NCI-H345 treated with DMSO at 0.1 percent for 48 hours (cell line): Measurements from ENCODE around the gene ZBTB45.
"Not testable (repeated sequence)": the region's sequence is repeated elsewhere in the genome, so short reads cannot be mapped to it uniquely, and the experiment has no call there.

Source experiments
- DNase-seq: peaks from one replicate; lab custom pipeline; 2025; ENCODE audit not compliant: unreplicated experiment; lab: John Stamatoyannopoulos, UW

Gene ZBTB45

GRCh38 chr19:58476498-58477015 is 43.1 kb downstream of the ZBTB45 start:
- DNase-seq, result no peak

DNA sequence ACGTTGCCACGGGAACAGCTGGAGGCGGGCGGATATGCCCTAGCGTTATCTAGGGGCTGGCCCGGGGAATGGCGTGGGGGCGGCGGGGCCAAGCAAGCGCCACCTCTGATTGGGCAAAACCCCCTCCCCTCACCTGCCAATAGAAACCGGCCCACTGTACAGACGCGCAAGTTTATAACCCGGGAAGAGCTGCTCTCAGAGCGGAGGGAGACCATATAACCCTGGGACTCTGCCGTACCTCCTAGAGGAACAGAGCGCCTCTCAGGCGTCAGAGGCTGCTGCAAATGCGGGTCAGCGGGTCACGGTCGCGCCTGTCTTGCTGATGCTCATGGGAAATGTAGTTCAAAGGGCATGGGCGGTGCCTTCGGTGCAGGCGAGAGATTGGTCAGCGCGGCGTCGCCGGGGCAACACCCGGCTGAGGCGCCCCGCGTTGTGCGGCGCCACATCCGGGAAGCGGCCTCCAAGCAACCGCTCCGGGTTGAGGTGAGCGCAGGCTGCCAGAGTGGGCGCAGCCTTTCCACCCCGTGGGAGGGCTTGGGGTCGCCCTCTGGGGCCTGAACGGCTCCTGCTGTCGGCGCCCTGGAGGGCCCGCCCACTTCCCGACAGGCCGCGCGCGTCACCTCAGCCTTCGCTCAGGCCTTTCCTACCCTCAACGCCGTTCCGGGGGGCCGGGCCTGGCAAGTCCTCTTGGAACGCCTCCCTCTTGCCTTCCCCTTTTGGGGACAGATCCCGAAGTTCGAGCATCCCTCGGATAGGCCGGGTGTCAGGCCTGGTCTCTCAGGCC is 43.7 kb downstream of the ZBTB45 start, which contains the start of gene ZNF446:
ZNF446 (plus strand) TSS at position 639 of the 784 bp plus-strand sequence. CDS start 867 bp downstream, outside the sequence.
- DNase-seq, result peak; percentile 67

GRCh38 chr19:58474997-58475713 is 44.5 kb downstream of the ZBTB45 start:
- no peak for DNase-seq

- DNase-seq, result no peak
These were observed 45.2 kb downstream of the ZBTB45 start for GRCh38 chr19:58474291-58474996.

DNA sequence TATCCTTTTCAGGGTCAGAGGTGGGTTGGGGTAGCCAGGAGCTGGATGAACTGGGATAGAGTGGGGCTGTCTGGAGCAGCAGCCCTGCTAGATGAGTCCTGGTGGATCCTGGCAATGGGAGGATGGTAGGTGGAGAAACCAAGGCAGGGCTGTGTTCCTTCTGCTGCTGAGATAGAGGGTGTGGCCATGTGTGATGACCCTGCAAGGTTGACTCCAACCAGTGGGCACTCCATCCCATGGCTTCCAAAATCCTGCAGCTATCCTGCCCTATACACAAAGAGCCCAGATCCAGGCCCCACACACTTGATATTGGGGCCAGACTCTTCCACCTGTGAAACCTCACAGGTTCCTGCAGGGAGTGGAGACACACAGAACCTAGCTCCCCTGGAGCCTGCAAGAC is 45.8 kb downstream of the ZBTB45 start:
- DNase-seq, result no peak

- DNase-seq, result no peak
These were observed 47.9 kb downstream of the ZBTB45 start for GRCh38 chr19:58471736-58472135.

- DNase-seq, result not testable (repeated sequence)
These were observed 48.6 kb downstream of the ZBTB45 start for GRCh38 chr19:58470837-58471543.

DNA sequence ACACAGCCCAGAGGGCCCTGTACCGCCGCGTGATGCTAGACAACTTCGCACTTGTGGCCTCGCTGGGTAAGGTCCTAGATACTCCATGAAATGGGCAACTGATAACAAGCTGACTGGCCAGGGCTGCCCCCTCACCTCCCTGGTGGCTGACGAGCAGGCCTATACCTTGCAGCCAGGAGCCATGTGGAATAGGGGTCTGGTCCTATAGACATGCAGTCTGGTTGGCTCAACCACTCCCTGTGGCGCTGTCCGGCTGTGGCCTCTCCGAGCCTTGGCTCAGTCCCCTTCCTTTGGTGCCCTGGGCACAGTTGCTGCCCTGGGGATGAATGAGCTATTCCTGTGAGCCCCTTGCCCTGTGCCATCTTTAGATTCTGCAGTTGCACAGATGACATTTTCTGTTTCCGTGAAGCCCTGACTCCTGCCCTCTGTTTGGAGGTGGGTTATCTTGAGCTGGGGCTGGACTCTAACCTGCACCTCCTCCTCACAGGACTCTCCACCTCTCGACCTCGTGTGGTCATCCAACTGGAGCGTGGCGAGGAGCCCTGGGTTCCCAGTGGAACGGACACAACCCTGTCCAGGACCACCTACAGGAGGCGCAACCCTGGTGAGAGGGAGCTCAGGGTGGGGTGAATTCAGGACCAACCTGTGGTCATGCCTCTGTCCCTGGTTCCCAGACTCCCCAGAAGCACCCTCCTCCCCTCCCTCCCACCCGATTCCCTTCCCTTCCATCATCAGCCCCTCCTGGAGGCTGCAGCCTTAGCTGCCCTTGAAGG is 50.2 kb downstream of the ZBTB45 start:
- DNase-seq, result no peak

DNA sequence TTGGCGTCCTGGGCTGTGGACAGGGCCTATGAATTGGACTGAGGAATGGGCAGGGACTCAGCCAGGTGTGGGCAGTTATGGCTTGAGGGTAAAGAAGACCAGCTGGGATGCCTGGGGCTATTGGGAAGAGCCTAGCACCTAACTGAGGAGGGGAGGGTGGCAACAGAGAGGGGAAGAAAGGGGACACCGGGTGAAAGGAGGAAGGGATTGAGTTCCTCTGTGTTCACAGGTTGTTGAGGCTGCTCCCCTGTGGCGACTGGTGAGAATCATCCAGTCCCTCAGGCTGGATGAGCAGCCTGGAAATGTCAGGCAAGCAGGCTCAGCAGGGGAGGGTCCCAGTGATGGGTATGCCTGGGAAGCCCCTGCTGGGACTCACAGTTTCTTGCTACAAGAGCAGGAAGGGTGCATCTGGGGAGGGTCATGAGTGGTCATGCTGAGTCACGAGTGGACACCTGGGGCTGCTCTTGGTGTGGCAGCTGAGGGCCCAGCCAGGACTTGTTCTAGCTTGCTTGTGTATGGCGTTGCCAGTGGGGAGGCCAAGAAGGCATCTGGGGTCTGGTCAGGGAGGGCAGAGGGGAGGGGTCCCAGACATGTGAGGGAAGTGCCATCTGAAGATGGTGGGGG is 51.3 kb downstream of the ZBTB45 start:
- DNase-seq, result peak; percentile 8

- DNase-seq, result peak; percentile 84
These were observed 52.6 kb downstream of the ZBTB45 start, which contains the start of gene ZNF324 for GRCh38 chr19:58466760-58467589. Gene ZNF324, plus strand, starts transcription at chr19:58467080. Its CDS starts 2,106 bp downstream, at chr19:58469186.

DNA sequence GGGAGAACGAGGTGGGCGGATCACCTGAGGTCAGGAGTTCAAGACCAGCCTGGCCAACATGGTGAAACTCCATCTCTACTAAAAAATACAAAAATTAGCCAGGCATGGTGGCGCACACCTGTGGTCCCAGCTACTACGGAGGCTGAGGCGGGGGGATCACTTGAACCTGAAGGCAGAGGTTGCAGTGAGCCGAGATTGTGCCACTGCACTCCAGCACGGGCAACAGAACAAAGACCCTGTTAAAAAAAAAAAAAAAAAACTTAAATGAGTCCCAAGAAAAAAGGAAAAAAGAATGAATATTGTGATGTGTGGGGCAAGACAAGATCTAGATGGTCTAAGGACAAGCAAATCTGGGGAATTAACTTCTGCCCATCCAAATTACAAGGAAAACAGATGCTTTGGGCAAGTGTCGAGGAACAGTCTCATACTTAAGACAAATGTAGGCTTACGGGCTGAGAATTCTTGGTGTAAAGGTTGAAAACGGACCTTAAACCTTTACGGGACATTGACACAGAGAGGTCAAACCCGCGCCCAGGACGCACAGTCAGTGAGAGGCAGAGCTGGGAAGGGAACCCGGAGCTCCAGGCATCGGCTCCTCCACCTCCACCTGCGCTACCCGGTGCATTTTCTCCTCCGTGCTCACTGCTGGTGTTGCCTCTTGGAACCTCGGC is 53.4 kb downstream of the ZBTB45 start:
- DNase-seq, result no peak
